ENCODE results near the gene ZNF121.

DNA sequence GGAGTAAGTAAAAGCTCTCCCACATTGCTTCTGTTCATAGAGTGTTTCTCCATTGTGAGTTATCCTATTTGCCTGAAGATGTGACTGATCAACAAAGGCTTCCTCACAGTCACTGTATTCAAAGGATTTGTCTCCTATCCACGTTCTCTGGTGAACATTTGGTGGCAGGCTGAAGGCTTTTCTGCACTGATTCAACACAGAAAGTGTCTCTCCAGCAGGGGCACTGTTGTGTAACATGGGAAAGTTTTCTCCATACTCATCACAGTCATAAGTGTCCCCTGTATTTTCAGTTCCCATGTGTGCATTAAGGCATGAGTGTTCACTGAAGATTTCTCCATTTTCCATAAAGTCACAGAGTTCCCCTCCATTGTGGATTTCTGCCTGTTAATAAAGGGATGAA is 17.6 kb downstream of the ZNF121 start:
- TF ChIP-seq EP300 (IDR thresholded peaks at IDR 0.05; ENCODE audit: borderline replicate concordance) (no peak), FOXM1 (IDR thresholded peaks at IDR 0.05; ENCODE audit: borderline replicate concordance, low read depth) (no peak), CEBPB (IDR thresholded peaks at IDR 0.05) (no peak), CREB1 (IDR thresholded peaks at IDR 0.05; ENCODE audit: low read depth) (no peak), TAF1 (IDR thresholded peaks at IDR 0.05; ENCODE audit: low read depth) (no peak)

Measured in Ishikawa (cell line).